ENCODE results near the gene HNRNPR. TPM values are rescaled to one million over a fixed set of nuclear protein-coding genes. Genes with fewer than 3 reads are reported as not detected.
A peak's percentile ranks its signal among the peaks of the same experiment; 100 is the strongest.

The HNRNPR gene
- total RNA-seq, 1 donor from 2014 or later = 113 TPM

- Histone ChIP-seq H3K9me3 (ENCODE audit: insufficient read depth, low read depth, low read length) (peaks cover 6% of the 10 kb centered on the region), H3K4me2 (ENCODE audit: low read length) (peak within 1 kb of the TSS; percentile 100), H2AFZ (ENCODE audit: low read depth, low read length) (peak within 1 kb of the TSS; percentile 92), H3K27ac (ENCODE audit: low read depth, low read length) (peak within 1 kb of the TSS; percentile 99), H3K36me3 (ENCODE audit: insufficient read depth, low read length) (peaks cover 16% of the 10 kb centered on the region), H3K27me3 (ENCODE audit: insufficient read depth, low read length) (no peaks in the 10 kb centered on the region), H4K20me1 (ENCODE audit: insufficient read depth, low read length) (no peaks in the 10 kb centered on the region), H3K4me1 (ENCODE audit: insufficient read depth, low read length) (peaks cover 28% of the 10 kb centered on the region), H3K9ac (ENCODE audit: low read length) (peak within 1 kb of the TSS; percentile 99), H3K79me2 (ENCODE audit: insufficient read depth, low read length) (peaks cover 56% of the 10 kb centered on the region), H3K4me3 (ENCODE audit: insufficient read depth, low read depth, low read length) (peak within 1 kb of the TSS; percentile 99)
- Mint-ChIP-seq H3K4me3 (ENCODE audit: unreplicated experiment) (peak within 1 kb of the TSS; percentile 97), H3K27me3 (ENCODE audit: low read depth, unreplicated experiment) (no peaks in the 10 kb centered on the region), H3K4me1 (ENCODE audit: low read depth, unreplicated experiment) (peaks cover 40% of the 10 kb centered on the region), H3K27ac (ENCODE audit: unreplicated experiment) (peak within 1 kb of the TSS; percentile 98), H3K36me3 (ENCODE audit: low read depth, unreplicated experiment) (peaks cover 29% of the 10 kb centered on the region), H3K9me3 (ENCODE audit: unreplicated experiment) (peaks cover 22% of the 10 kb centered on the region)
- FAIRE-seq = no peak
- DNase-seq (ENCODE audit: low read depth) = peak; percentile 85
- TF ChIP-seq EZH2 (IDR thresholded peaks at IDR 0.05; ENCODE audit: insufficient read depth, low read length) (no peak), CTCF (IDR thresholded peaks at IDR 0.05; ENCODE audit: insufficient read depth, low read depth, low read length) (no peak)
Measured at GRCh38 chr1:23369335-23370013, 25.4 kb upstream of the HNRNPR start, which contains the start of gene ZNF436. Gene ZNF436 (minus strand): TSS chr1:23369836. CDS start chr1:23368005, 1,831 bp downstream.

GRCh38 chr1:23368562-23369334, 24.7 kb upstream of the HNRNPR start:
- Mint-ChIP-seq H3K4me3 (ENCODE audit: unreplicated experiment) (peak overlapping the region; percentile 97), H3K27ac (ENCODE audit: unreplicated experiment) (peak overlapping the region; percentile 98), H3K9me3 (ENCODE audit: unreplicated experiment) (peaks cover 26% of the 10 kb centered on the region), H3K36me3 (ENCODE audit: low read depth, unreplicated experiment) (peaks cover 33% of the 10 kb centered on the region), H3K4me1 (ENCODE audit: low read depth, unreplicated experiment) (peaks cover 40% of the 10 kb centered on the region), H3K27me3 (ENCODE audit: low read depth, unreplicated experiment) (no peaks in the 10 kb centered on the region)
- H2AFZ ChIP-seq (ENCODE audit: low read depth, low read length) = peak overlapping the region; percentile 92
- peak overlapping the region; percentile 100 for H3K4me2 ChIP-seq (ENCODE audit: low read length)
- peak; percentile 82 for DNase-seq (ENCODE audit: low read depth)
- H3K4me3 ChIP-seq (ENCODE audit: insufficient read depth, low read depth, low read length) = peak overlapping the region; percentile 99
- H3K4me1 ChIP-seq (ENCODE audit: insufficient read depth, low read length) = peaks cover 28% of the 10 kb centered on the region
- H3K79me2 ChIP-seq (ENCODE audit: insufficient read depth, low read length) = peaks cover 56% of the 10 kb centered on the region
- no peaks in the 10 kb centered on the region for H4K20me1 ChIP-seq (ENCODE audit: insufficient read depth, low read length)
- no peaks in the 10 kb centered on the region for H3K27me3 ChIP-seq (ENCODE audit: insufficient read depth, low read length)
- peaks cover 21% of the 10 kb centered on the region for H3K36me3 ChIP-seq (ENCODE audit: insufficient read depth, low read length)
- H3K9ac ChIP-seq (ENCODE audit: low read length) = peak overlapping the region; percentile 99
- TF ChIP-seq EZH2 (IDR thresholded peaks at IDR 0.05; ENCODE audit: insufficient read depth, low read length) = no peak
- TF ChIP-seq CTCF (IDR thresholded peaks at IDR 0.05; ENCODE audit: insufficient read depth, low read depth, low read length) = no peak
- peak overlapping the region; percentile 99 for H3K27ac ChIP-seq (ENCODE audit: low read depth, low read length)
- no peak for FAIRE-seq
- peaks cover 9% of the 10 kb centered on the region for H3K9me3 ChIP-seq (ENCODE audit: insufficient read depth, low read depth, low read length)
